ENCODE results near the gene CYP2W1. TPM values are rescaled to one million over a fixed set of nuclear protein-coding genes. Genes with fewer than 3 reads are reported as not detected.

Gene CYP2W1
- total and polyA plus RNA-seq, 2 donors (not counting 3 experiments of a cell fraction or from before 2014, with no cell fraction given) = not detected

- dilution Hi-C loops (cut with MboI; ENCODE audit: extremely low pct_ligation_motif_present, low sequenced_read_pairs) = no loop called here
These were observed 10.0 kb downstream of the CYP2W1 start for GRCh38 chr7:992709-993607.

More at GRCh38 chr7:992709-993607, 10.0 kb downstream of the CYP2W1 start:
- ChIA-PET POLR2A (interaction anchor here (1.0 kb wide), 1 partner anchor 72 kb away, joined by 3 read pairs; no protein-coding TSS in a partner anchor), CTCF (interaction anchor here (0.6 to 10.0 kb wide), 45 partner anchors 10 to 671 kb away, joined by 3 to 459 read pairs (median 6); partner anchors contain the start of genes COX19, CYP2W1, GPR146 and ZFAND2A)
- FAIRE-seq (peak; percentile 96), DNase-seq (ENCODE audit: low read depth, low spot score) (peak; percentile 92)
- intact Hi-C loops (cut with micrococcal nuclease) = loop anchor here (1.0 to 2.0 kb wide), 7 partner anchors 36 to 183 kb away; partner anchors contain the start of gene GPR146
- no peak overlapping the region for H3K27ac ChIP-seq (ENCODE audit: insufficient read depth, low read depth, low read length)
- H3K9me3 ChIP-seq (replicated peaks; ENCODE audit: control insufficient read depth, insufficient read depth, low read length) = no peaks in the 10 kb centered on the region
- H2AFZ ChIP-seq (ENCODE audit: low read depth, low read length) = no peak overlapping the region
- TF ChIP-seq POLR2A (IDR thresholded peaks at IDR 0.05; ENCODE audit: low read depth, low read length) = no peak
- peak; percentile 100 for TF ChIP-seq CTCF (IDR thresholded peaks at IDR 0.05; ENCODE audit: extremely low read depth in 1 of 2, insufficient read depth in 1 of 2, low read depth in 1 of 2, low read length in 2 of 2)
- TF ChIP-seq POLR2AphosphoS5 (IDR thresholded peaks at IDR 0.05; ENCODE audit: insufficient read depth, low read depth, low read length) = peak; percentile 85
- peak; percentile 26 for TF ChIP-seq MAX (IDR thresholded peaks at IDR 0.05; ENCODE audit: insufficient read depth, insufficient read length)
- no peak for TF ChIP-seq JUN (IDR thresholded peaks at IDR 0.05; ENCODE audit: borderline replicate concordance, insufficient read depth, insufficient read length, low read depth)
- TF ChIP-seq FOS (IDR thresholded peaks at IDR 0.05; ENCODE audit: borderline replicate concordance, insufficient read depth, low read length) = no peak
- TF ChIP-seq GATA2 (IDR thresholded peaks at IDR 0.05; ENCODE audit: insufficient read depth, insufficient read length, low read depth, low read length) = no peak
- TF ChIP-seq EZH2 (IDR thresholded peaks at IDR 0.05; ENCODE audit: borderline replicate concordance, low read depth, low read length, severe bottlenecking) = no peak
- TF ChIP-seq MYC (IDR thresholded peaks at IDR 0.05; ENCODE audit: low read depth, low read length) = no peak
- no TSS peak for BruUV-seq (replicated peaks)
- H3K36me3 ChIP-seq (ENCODE audit: control insufficient read depth in 2 of 2, extremely low read depth in 1 of 2, insufficient read depth in 2 of 2, low read length in 2 of 2) = peaks cover 0 to 4% of the 10 kb centered on the region in 2 experiments
- H3K79me2 ChIP-seq (ENCODE audit: control insufficient read depth, insufficient read depth, low read length) = no peaks in the 10 kb centered on the region
- H3K4me3 ChIP-seq (replicated peaks in 1 of 3; ENCODE audit: insufficient read depth in 1 of 3, low read depth in 1 of 3, low read length in 3 of 3) = no peak overlapping the region
- no peaks in the 10 kb centered on the region for H4K20me1 ChIP-seq (replicated peaks; ENCODE audit: control insufficient read depth, extremely low read depth, insufficient read depth, low read length)
- H3K4me1 ChIP-seq (ENCODE audit: control insufficient read depth, extremely low read depth, insufficient read depth, low read length) = peaks cover 2% of the 10 kb centered on the region
- no peaks in the 10 kb centered on the region for H3K27me3 ChIP-seq (ENCODE audit: control insufficient read depth in 2 of 2, insufficient read depth in 2 of 2, low read length in 2 of 2)
- no peaks in the 10 kb centered on the region for H3K9me1 ChIP-seq (replicated peaks; ENCODE audit: control insufficient read depth, extremely low read depth, insufficient read depth, low read length)
- no peak overlapping the region for H3K4me2 ChIP-seq (ENCODE audit: insufficient read depth, low read length)
- no peak overlapping the region for H3K9ac ChIP-seq (replicated peaks; ENCODE audit: extremely low read depth, insufficient read depth, low read length)

All from endothelial cell of umbilical vein (primary cell).